Activated T-cell treated with anti-CD3 and anti-CD28 coated beads for 48 hours (primary cell): ENCODE data around the gene HES3.

Source experiments
- DNase-seq: peaks from one replicate; pipeline ENCODE4 v3.0.0-alpha.2; 2020; ENCODE audit warnings: low read depth

HES3 gene

DNA sequence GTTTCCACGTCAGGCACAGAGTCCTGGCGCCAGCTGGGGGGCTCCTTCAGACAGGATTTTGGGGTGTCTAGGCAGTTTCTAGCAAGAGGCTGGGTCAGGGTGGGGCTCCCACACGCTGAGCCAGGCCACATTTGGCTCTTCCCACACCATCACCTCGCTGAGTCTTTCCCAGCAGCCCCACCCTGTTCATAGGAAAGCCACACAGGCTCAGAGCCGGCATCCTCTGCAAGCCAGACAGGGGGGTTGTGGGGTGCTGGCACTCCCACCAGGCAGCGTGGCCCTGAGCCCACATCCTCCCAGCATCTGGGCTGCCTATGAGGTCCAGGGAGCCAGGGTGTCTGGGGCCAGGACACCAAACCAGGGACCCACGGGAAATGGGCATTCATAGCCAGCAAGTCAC is 19.7 kb downstream of the HES3 start:
- no peak for DNase-seq

DNA sequence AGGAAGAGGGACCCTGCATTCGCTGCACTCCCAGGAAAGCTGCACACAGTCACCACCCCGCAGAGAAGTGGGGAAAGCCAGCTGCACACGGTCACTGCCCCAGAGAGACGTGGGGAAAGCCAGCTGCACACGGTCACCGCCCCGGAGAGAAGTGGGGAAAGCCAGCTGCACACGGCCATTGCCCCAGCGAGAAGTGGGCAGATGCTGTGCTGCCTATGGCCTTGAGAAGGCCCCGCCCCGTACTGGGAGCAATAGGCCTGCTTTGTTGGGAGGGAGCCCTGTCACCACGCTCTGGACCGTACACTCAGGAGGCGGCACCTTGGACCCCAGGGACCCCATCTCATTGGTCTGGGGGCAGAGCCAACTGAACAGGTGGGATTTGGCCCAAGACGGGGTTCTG is 21.2 kb downstream of the HES3 start:
- DNase-seq = no peak

DNA sequence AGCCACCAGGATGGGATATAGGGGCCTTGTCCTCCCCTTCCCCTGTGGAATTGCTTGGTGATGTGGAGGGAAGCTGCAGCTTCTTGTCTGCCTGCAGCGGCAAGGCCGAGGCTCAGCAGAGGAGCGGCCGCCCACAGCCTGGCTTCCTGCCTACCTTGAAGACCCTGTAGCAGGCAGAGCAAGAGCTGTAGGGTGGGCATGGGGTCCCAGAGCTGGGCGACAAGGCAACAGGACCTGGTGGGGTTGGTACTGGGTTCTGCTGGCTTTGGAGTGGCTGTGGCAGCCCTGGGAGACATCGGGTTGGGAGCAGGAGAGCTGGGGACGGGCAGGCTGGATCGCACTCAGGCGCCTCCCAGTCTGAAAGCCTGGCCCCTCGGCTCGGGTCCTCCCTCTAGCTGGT is 22.7 kb downstream of the HES3 start:
- DNase-seq = no peak

DNA sequence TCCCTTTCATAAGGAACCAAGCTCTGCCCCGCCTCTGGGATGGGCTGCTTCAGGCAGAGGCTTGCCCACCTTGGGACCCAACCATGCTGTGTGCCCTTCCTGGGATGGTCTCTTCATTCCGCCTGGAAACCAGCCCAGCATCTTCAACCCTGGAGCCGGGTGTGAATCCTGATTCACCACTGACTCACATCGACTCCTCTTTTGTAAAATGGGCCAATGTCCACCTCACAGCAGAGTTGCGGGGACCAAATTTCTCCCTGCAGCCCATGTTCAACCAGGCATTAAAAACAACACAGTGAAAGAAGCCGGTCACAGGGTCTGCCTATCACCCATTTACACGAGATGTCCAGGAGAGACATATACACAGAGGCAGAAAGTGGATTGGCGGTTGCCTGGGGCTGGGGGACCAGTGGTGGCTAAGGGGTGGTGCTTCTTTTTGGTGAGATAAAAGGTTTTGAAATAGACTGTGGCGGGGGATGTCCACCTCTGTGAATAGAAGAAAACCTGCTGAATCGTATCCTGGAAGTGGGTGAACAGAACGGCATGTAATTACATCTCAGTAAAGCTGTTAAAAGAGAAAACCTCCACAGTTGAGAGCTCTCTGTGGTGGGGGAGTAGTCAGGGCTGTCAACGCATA is 23.8 kb downstream of the HES3 start:
- no peak for DNase-seq

DNA sequence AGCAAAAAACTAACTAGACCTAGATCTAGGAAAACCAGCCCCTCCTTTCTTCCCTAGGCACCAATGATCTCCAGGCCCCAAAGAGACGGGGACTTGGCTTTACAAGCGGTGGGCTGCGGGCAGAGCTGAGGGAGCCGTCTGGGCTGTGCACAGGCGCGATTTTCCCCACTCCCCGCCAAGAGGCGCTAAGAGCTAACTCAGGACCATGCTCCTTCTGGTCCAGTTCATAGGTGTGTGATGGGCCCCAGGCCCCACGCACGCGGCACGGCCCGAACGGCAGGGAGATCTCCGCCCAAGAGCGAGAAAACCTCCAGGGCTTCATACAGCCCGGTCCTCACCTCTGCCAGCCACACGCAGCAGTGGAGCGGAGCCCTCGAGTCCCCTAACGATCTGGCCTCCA is 24.4 kb downstream of the HES3 start:
- DNase-seq = no peak

DNA sequence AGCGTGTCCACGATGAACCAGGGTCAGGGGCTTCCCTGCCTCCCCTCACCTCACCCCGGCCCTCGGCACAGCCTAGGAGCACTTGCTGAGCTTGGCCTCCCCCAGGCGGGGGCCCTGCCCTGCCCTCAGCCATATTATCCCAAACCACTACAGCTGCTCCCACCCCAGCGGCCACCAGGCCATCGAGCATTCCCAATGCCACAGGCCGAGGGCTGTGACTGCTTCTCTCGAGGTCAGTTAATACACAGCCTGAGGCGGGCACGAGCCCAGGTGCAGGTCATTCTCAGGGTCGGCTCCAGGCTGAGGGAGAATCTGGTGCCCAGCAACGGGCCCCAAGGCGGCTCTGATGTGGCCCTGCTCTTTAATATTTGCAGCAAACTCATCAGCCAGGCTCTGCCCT is 25.3 kb downstream of the HES3 start:
- DNase-seq = no peak

DNA sequence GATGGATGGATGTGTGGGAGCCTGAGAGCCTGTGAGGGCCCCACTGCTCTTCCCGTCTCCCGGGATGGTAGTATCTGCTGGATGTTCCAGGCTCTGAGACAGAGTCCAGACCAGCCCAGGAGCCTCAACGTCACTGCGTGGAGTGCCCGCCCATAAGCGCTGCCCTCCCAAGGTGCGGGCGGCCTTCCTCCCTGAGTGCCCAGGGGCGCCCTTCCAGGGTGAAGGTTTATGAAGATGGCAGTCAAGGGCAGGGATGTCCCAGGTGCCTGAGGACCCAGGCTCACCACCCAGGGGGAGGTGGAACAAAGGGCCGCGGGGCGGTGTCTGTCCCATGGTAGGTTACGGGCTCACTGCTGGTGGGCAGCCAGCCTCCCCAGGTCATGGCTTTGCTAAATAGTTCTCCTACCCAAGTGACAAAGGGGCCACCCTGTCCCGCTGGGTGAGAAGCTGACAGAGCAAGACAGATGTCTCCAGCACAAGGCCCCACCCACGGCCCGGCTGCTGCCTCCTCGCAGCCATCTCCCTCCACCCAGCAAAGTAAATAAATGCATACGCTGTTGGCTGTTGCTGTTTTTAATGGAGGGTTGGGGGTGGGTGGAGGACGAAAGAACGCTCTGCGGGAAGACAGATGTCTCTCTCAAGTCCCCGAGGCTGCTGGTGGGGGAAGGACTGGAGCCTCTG is 25.9 kb downstream of the HES3 start:
- no peak for DNase-seq

DNA sequence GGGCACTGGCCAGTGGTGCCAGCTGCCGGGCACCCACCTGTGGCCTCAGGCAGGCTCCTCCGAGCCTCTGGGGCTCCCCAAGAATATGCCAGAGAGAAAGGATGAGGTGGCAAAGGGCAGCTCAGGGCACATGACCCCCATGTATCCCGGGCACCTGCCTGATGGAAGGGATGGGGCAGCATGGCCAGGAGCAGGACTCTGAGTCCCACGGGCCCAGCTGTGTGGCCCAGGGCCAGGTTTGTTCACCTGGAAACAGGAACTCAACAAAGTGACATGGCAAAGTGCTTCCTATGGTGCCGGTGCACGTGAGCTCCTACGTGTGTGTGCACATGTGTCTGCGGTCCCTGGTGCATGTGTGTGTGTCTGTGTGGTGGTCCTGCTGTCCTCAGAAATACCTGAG is 26.4 kb downstream of the HES3 start:
- no peak for DNase-seq

DNA sequence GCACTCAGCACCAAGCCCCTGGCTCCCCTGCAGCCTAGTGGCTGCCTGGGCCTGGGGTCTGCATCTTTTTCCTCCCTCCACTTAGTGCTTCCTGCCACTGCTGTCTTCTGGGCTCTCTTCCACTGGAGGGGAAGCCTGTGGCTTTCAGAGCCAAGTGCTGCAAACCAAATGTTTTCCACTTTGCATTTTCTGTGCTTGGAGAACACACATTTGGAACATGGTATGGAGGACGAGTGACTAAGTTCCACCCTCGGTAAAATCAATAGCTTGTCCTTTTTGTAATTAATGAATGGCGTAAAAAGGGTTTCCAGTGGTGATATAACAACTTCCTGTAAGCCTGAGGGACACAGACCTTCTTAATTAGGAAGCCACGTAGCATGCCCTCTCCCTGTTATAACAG is 27.0 kb downstream of the HES3 start:
- no peak for DNase-seq

DNA sequence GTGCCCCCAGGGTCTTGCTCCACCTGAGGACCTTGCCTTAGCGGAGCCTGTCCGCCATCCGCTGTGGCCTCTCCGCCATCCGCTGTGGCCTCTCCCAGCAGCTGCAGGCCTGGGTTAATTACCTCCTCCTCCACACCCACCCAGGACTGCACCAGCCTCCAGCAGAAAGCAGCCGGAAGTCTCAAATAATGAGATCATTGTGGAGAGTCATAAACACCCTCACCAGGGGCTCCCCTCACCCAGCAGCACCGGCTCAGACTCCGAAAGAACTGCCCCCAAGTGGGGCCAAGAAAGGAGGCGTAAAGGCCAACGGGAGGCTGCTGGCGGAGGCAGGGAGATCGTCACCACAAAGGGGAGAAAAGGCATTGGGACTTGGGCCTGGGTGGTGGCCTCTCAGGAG is 27.6 kb downstream of the HES3 start:
- no peak for DNase-seq

DNA sequence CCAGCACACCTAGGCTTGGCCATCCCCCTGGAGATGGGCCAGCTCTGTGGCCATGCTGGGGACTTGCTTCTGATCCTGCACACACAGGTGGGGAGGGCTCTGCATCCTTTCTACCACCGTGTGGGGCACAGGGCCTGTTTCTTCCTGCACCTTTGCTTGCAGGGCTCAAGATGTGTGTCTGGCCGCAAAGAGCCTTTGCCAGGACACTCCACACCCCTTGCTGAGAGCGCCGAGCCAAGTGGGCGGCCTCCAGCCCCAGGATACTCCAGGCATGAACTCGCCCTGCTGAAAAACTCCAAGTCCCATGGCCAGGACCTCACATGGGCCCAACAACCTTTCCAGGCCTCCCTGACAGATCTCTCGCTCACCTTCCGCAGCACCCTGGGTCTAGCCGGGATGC is 28.5 kb downstream of the HES3 start:
- no peak for DNase-seq

DNA sequence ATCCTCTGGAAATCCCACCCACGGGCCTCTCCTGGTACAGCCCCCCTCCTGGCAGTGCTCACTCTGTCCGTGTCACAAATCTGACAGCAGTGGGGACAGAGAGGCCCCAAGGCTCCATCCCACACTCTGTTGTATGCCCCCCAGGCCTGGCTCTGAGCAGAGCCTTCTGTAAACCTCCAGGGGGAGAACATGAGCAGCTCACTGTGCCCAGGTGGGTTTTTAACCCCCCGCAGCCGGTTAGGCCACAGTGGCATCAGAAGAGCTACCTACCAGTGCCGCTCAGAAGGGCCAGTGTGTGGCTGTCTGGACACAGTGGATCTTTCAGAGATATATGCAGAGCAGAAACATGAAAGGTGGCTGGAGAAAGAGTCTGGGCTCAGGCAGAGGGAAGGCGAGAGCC is 28.9 kb downstream of the HES3 start:
- no peak for DNase-seq

DNA sequence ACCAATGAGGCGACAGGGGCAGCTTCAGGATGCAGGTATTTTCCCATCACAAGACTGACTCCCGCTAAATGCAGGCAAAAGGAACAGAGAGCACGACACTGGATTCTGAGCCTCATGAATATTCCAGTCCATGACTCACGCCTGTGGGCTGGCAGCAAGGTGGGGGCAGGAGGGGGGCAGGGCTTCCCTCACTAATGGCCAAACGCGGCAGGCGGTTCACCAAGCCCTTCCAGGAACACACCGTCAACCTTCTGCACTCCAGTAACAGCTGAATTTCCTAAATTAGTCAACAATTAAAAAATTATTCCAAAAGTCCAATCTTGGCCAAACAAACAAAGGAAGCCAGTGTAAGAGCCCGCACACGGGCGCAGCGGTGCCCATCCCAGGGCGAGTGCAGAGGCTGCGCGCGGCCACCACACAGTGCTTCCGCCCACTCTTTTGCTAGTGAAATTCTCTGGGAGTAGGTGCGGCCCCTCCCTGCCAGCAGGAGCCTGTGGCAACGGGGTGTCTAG is 29.5 kb downstream of the HES3 start:
- DNase-seq = no peak

DNA sequence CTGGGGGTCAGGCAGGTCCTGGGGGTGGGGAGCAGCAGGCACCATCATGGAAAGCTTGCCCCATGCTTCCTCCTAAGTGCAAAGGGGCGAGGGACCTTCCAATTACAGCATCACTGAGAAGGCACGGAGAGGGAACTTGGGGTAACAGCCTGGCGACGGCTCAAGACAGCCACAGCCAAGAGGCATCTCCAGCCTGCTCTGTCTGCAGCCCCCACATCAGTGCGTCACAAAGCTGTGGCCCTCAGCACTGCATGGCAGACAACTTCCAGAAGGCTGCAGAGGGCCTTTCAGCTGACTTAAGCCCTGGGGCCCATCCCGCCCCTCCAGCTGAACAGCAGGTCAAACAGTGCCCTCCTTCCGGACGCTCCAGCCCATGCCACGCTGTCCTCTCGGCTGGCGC is 30.1 kb downstream of the HES3 start:
- no peak for DNase-seq

DNA sequence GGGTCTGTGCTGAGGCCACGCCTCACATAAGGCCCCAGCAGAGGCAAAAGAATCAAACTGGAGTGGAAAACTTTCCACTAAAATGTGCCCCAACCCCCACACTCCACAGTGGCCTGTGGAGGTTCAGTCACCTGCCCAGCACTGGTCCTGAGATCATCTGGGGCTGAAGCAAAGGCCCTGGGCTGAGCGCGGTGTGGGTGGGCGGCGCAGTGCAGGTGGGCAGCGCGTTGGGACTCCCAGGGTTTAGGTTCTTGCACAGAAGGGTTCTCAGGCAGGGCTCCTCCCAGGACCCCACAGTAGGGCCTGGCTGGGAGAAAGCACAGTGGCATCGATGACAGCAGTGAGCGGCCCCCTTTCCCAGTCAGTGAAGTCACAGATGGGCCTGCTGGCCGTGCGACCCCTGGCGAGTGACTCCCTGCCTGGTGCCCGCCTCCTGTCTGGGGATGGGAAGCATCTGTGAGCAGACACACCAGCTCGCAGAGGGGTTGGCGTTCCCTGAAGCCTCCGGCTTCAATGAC is 30.7 kb downstream of the HES3 start:
- DNase-seq = no peak

DNA sequence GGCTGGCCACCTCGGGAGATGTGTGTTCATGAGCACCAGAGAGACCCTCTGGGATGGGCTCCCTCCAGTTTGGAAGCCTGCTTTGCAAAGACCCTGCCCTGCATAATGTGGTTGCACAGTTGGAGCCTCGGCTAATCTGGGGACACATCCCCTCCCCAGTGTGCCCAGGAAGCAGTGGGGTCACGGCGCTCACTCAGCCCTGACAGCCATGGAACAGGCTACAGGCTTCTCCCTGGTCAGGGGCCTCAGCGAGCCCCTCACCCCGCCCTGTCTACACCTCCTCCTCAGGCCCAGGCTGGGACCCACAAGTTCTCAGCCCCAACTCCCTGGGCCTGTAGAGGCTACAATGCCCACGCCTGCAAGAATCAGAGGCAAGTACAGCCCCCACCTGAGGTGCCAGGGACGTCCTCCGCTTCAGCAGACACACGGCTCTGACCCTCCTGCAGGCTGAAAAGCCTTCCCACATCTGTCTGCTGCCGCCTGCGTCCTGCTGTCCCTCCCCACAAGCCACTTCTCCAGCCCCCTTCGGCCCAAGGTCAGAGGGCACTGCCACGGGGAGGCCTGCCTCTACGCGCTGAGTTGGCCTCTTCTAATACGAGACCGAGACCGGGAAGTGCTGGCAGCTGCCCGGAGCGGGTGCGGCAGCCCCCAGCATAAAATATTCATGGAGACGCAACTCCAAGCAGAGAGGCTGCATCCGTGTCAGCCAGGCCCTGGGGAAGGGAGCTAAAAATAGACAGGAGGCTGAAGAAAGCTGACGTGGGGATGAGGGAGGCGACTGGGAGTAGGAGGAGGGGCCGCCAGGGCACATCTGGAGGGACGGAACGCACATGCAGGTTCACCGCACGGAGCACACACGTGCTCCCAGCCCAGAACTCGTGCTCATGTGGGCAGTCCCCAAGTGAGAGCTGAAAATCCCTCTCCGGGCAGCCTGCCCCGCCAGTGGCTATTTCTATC is 32.1 kb downstream of the HES3 start:
- DNase-seq = no peak

DNA sequence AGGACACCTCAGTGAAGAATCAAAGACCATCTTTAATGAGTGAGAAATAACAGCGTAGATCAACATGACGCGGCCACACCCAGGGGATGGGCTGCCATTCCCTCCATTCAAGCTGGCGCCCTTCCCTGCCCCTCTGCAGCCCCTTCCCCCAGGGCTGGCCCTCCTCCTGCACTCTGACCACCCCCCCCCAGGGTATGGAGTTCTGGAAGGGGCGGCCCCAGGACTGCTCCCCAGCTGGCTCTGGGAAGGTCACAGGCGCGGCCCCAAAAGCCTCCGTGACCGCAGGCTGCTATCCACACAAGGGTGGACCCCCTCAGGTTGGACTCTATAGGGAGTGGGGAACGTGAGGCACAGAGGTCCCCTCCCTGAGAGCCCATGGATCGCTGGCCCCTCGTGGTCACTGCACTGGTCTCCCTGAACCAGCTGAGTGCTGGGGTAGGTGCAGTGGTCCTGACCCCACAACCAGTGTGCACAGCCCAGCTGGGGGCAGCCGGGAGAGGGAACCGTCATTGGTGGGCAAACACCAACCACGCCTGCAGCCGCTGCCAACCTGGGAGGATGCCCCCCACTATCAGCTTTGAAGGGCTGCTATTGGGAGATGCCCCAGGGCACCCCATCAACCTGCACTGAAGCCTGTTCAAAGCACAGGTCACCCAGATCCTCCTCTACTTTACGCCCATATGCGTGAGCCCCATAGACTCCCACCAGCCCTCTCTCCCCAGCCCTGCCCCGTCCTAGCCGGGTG is 33.0 kb downstream of the HES3 start:
- no peak for DNase-seq

DNA sequence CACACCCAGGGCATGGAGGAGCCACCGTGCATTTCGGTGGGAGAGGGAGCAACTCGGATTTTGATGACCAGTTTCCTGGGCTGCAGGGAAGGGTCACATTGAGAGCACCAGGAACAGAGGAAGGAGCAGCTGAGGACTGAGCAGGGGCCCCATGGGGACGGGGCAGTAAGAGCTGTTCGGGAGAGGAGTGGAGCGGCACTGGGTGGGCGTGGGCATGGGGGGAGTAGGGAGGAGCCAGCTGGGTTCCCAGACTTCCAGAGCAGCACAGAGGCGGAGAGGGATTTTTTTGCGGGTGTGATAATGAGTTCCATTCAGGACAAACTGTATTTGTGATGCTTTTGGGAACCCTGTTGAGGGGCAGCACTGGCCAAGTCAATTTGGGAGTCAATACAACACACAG is 34.3 kb downstream of the HES3 start:
- DNase-seq = no peak

DNA sequence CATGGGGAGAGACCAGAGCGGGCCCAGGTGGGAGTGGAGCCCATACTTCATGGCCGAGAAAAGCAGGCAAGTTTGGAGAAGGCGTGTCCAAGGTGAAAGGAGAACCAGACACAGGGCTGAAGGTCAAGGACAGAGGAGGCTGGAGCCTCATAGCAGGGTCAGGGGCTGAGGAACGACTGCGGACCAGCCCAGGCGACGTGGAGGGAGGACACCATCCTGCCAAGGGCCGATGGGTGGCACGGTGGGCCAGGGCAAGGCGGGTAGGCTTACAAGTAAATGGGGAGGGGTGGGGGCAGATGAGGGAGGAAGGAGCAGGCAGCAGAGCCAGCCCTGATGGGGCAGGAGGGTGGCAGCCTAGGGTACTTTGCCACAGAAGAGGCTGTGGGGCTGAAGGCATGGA is 35.1 kb downstream of the HES3 start:
- DNase-seq = no peak

DNA sequence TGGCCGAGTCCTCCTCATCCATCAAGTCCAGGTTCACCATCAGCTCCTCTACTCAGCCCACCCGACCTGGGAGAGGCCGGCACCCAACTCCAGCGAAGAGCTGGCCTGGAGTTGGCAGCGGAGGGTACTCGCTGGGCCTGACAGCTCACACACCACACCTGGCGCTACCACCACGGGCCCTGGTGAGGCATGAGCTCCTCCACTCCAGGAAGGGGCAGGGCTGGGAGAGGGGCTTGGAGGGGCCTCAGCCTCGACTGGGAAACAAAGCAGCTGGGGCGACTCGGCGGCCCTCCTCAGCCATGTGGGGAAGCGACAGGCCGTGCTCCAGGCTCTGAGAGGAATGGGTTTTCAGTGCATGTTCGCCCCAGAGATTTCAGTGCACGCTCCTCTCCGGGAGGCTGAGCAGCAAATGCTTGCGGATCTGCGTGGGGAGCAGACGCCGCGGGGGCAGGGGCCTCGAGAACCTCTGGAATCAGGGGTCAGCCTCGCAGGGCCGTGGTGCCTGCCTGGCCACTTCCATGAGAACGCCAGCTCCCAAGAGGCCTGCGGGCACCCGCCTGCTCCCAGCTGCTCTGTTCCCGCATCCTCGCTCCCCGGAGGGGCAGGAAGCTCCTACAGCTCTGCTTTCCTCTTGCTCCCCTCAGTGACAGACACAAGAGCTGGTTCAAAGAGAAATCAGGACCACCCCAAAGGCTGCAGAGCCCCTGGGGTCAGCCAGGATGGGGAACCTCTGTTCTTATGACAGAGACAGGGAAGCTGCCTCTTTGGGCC is 35.8 kb downstream of the HES3 start:
- DNase-seq = no peak

DNA sequence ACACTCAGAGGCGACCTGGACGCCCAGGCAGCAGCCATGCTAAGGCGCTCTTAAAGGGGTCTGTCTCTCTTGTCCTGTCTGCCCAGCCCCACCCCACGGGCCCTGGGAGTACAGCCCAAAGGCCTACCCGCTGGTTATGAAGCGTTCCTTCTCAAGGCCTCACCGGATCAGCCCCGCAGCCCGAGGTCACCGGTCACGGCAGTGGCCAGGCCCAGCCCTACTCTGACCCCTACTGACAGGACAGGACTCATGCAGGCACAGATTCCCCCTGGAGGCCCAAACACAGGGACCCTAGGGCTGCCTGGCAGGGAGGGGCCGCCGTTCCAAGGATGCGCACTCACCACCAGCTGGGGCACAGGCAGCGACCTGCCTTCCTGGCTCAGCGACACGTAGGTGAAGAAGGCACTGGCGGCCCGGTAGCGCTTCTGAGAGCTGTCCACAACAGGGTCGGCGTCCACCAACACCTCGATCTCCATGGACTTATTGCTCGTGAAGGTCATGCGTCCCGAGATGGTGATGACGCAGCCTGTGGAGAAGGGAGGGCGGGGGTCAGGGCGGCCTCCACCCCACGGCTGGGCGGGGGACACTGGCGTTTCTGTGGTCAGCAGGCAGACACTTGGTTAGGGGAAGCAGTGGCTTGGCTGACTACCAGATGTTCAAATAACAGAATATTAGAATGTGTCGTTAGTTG is 36.9 kb downstream of the HES3 start:
- no peak for DNase-seq
